ENCODE data around the gene FOXC1. TPM values are rescaled to one million over a fixed set of nuclear protein-coding genes. Genes with fewer than 3 reads are reported as not detected.
A peak's percentile ranks its signal among the peaks of the same experiment; 100 is the strongest.

Gene FOXC1
- total and polyA plus RNA-seq, 9 of the 15 experiments (the other 6 are each of a cell fraction or from before 2014, with no cell fraction given): not detected

DNA sequence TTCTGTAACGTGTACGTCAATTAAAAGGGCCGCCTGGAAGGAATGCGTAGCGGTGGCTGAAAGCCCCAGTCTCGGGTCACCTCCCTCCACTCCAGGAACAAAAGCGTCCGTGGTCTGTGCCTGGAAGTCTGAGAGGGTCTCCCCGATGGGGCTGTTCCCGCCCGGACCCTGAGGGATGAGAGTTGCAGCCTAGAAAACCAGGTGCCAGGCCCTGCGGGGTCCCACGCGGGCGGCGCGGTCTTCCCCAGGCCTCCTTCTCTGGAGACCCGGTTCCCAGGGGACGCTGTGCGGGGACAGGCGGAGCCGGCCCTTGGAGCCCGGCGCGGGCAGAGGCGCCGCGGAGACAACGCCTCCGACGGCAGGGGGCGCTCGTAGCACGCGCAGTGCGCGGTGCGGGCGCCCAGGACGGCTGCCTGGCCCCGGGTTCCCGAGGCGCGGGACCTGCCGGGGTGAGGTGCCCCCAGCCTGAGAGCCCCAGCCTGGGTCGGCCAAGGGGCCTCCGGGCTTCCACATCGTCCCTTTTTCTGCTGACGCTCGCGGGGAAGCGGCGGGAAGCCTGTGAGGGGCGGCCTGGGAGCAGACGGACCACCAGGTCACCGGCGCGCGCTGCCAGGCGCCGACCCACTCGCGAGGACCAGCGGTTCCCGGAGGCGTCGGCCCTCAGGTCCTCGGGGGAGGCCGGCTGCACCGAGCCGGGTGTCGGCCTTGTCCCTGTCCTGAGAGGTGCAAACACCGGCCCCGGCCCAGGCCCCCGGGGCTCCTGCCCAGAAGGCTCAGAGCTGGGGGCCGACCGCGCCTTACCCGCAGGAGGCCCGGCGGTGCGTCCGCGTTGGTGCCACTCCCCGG is 5.3 kb upstream of the FOXC1 start (continued):
- TF ChIP-seq YY1 (IDR thresholded peaks at IDR 0.05; ENCODE audit: borderline replicate concordance in 1 of 3, control insufficient read depth in 1 of 3, extremely low read depth in 1 of 3, insufficient read depth in 3 of 3, insufficient read length in 1 of 3, insufficient replicate concordance in 2 of 3, low read depth in 1 of 3, low read length in 2 of 3) (peak in 1 of 3 experiments; percentile 51), ZNF668 (CRISPR knock-in tag; IDR thresholded peaks at IDR 0.05) (no peak), SMAD4 (CRISPR knock-in tag; conservative IDR thresholded peaks at IDR 0.05) (peak; percentile 36; the same call in 1 of the 2 replicates), ARNT (IDR thresholded peaks at IDR 0.05) (no peak), CREM (IDR thresholded peaks at IDR 0.05; ENCODE audit: low read depth) (0 out of 2 replicates have a peak, but pooled peaks have one; percentile 16), GTF2A2 (tag; IDR thresholded peaks at IDR 0.05) (no peak), NUFIP1 (IDR thresholded peaks at IDR 0.05; ENCODE audit: partially characterized antibody) (no peak), STAG1 (CRISPR knock-in tag; IDR thresholded peaks at IDR 0.05; ENCODE audit: borderline replicate concordance) (peak; percentile 95), U2AF1 (optimal IDR thresholded peaks at IDR 0.05; ENCODE audit: low read depth, low read length) (no peak), SMC3 (conservative IDR thresholded peaks at IDR 0.05; ENCODE audit: insufficient read depth, low read depth, low read length) (peak; percentile 96), CXXC5 (CRISPR knock-in tag; IDR thresholded peaks at IDR 0.05) (peak; percentile 45)
- TF ChIP-seq, protein P1, sequence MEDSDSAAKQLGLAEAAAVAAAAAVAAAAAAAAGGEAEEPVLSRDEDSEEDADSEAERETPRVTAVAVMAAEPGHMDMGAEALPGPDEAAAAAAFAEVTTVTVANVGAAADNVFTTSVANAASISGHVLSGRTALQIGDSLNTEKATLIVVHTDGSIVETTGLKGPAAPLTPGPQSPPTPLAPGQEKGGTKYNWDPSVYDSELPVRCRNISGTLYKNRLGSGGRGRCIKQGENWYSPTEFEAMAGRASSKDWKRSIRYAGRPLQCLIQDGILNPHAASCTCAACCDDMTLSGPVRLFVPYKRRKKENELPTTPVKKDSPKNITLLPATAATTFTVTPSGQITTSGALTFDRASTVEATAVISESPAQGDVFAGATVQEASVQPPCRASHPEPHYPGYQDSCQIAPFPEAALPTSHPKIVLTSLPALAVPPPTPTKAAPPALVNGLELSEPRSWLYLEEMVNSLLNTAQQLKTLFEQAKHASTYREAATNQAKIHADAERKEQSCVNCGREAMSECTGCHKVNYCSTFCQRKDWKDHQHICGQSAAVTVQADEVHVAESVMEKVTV (CRISPR knock-in tag; IDR thresholded peaks at IDR 0.05): peak; percentile 94
- TF ChIP-seq, protein P2, sequence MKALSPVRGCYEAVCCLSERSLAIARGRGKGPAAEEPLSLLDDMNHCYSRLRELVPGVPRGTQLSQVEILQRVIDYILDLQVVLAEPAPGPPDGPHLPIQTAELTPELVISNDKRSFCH (CRISPR knock-in tag; IDR thresholded peaks at IDR 0.05): no peak
- TF ChIP-seq, protein P2 (tag; IDR thresholded peaks at IDR 0.05): 0 out of 2 replicates have a peak, but pooled peaks have one; percentile 37
- TF ChIP-seq, protein P3, sequence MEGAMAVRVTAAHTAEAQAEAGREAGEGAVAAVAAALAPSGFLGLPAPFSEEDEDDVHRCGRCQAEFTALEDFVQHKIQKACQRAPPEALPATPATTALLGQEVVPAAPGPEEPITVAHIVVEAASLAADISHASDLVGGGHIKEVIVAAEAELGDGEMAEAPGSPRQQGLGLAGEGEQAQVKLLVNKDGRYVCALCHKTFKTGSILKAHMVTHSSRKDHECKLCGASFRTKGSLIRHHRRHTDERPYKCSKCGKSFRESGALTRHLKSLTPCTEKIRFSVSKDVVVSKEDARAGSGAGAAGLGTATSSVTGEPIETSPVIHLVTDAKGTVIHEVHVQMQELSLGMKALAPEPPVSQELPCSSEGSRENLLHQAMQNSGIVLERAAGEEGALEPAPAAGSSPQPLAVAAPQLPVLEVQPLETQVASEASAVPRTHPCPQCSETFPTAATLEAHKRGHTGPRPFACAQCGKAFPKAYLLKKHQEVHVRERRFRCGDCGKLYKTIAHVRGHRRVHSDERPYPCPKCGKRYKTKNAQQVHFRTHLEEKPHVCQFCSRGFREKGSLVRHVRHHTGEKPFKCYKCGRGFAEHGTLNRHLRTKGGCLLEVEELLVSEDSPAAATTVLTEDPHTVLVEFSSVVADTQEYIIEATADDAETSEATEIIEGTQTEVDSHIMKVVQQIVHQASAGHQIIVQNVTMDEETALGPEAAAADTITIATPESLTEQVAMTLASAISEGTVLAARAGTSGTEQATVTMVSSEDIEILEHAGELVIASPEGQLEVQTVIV (CRISPR knock-in tag; IDR thresholded peaks at IDR 0.05; ENCODE audit: borderline replicate concordance): no peak
- TF ChIP-seq, protein P4, sequence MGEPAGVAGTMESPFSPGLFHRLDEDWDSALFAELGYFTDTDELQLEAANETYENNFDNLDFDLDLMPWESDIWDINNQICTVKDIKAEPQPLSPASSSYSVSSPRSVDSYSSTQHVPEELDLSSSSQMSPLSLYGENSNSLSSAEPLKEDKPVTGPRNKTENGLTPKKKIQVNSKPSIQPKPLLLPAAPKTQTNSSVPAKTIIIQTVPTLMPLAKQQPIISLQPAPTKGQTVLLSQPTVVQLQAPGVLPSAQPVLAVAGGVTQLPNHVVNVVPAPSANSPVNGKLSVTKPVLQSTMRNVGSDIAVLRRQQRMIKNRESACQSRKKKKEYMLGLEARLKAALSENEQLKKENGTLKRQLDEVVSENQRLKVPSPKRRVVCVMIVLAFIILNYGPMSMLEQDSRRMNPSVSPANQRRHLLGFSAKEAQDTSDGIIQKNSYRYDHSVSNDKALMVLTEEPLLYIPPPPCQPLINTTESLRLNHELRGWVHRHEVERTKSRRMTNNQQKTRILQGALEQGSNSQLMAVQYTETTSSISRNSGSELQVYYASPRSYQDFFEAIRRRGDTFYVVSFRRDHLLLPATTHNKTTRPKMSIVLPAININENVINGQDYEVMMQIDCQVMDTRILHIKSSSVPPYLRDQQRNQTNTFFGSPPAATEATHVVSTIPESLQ (CRISPR knock-in tag; IDR thresholded peaks at IDR 0.05): no peak
- TF ChIP-seq, protein P5, sequence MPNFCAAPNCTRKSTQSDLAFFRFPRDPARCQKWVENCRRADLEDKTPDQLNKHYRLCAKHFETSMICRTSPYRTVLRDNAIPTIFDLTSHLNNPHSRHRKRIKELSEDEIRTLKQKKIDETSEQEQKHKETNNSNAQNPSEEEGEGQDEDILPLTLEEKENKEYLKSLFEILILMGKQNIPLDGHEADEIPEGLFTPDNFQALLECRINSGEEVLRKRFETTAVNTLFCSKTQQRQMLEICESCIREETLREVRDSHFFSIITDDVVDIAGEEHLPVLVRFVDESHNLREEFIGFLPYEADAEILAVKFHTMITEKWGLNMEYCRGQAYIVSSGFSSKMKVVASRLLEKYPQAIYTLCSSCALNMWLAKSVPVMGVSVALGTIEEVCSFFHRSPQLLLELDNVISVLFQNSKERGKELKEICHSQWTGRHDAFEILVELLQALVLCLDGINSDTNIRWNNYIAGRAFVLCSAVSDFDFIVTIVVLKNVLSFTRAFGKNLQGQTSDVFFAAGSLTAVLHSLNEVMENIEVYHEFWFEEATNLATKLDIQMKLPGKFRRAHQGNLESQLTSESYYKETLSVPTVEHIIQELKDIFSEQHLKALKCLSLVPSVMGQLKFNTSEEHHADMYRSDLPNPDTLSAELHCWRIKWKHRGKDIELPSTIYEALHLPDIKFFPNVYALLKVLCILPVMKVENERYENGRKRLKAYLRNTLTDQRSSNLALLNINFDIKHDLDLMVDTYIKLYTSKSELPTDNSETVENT (CRISPR knock-in tag; IDR thresholded peaks at IDR 0.05): peak; percentile 39; the same call in 1 of the 2 replicates

Data from K562 (cell line).